WTC11 (cell line): ENCODE measurements around the gene NPAS2.

Experiments used
- ETV6 ChIP-seq: sonication (generic); formaldehyde crosslinking; IDR thresholded peaks from 2 replicates; pipeline ENCODE4 v1.8.1; 2022; ENCODE audit warnings: mild to moderate bottlenecking, missing genetic modification reagents
- SMAD3 ChIP-seq: sonication (generic); formaldehyde crosslinking; IDR thresholded peaks from 2 replicates; pipeline ENCODE4 v1.8.0; 2022; ENCODE audit warnings: missing genetic modification reagents, mild to moderate bottlenecking, borderline replicate concordance
- ZNF138 ChIP-seq: sonication (generic); formaldehyde crosslinking; conservative IDR thresholded peaks from 2 replicates; pipeline ENCODE4 v1.8.1; 2022; ENCODE audit warnings: mild to moderate bottlenecking, moderate library complexity, missing genetic modification reagents
- ZNF232 ChIP-seq: sonication (generic); formaldehyde crosslinking; IDR thresholded peaks from 2 replicates; pipeline ENCODE4 v1.8.0; 2022; ENCODE audit warnings: mild to moderate bottlenecking, missing genetic modification reagents
- TF ChIP-seq, protein P1 (sequence below): fragments of 200-600 bp; IDR thresholded peaks from 2 replicates; pipeline ENCODE4 v1.8.0; 2022; ENCODE audit warnings: antibody characterized with exemption
- TF ChIP-seq, protein P2 (sequence below): sonication (generic); formaldehyde crosslinking; IDR thresholded peaks from 2 replicates; pipeline ENCODE4 v1.8.0; 2023; ENCODE audit warnings: missing genetic modification reagents
- TF ChIP-seq, protein P3 (sequence below): fragments of 250-450 bp; sonication (Bioruptor Pico); IDR thresholded peaks from 2 replicates; pipeline ENCODE4 v1.9.0; 2021; ENCODE audit warnings: mild to moderate bottlenecking

DNA sequence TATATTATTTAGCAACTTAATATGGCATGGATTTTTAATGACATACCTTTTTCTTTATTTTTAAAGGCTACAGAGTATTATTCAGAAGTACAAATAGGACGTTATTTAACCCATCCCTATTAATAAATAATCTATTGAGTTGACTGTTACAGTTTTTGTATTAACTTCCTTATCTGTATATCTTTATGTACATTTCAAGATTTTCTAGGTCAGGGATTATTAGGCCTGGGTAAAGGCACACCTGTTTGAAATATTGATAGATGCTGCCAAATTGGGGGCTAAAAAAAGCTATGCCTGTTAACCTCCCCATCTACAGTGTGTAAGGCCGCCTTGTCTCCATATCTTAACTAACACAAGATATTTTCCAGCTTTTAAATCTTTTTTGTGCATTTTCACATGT lies 6.6 kb downstream of the NPAS2 start:
- TF ChIP-seq ZNF232 (CRISPR knock-in tag) (no peak), SMAD3 (CRISPR knock-in tag) (no peak), ETV6 (no peak), ZNF138 (CRISPR knock-in tag) (no peak)
- TF ChIP-seq, protein P1, sequence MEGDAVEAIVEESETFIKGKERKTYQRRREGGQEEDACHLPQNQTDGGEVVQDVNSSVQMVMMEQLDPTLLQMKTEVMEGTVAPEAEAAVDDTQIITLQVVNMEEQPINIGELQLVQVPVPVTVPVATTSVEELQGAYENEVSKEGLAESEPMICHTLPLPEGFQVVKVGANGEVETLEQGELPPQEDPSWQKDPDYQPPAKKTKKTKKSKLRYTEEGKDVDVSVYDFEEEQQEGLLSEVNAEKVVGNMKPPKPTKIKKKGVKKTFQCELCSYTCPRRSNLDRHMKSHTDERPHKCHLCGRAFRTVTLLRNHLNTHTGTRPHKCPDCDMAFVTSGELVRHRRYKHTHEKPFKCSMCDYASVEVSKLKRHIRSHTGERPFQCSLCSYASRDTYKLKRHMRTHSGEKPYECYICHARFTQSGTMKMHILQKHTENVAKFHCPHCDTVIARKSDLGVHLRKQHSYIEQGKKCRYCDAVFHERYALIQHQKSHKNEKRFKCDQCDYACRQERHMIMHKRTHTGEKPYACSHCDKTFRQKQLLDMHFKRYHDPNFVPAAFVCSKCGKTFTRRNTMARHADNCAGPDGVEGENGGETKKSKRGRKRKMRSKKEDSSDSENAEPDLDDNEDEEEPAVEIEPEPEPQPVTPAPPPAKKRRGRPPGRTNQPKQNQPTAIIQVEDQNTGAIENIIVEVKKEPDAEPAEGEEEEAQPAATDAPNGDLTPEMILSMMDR, result no peak
- TF ChIP-seq, protein P2, sequence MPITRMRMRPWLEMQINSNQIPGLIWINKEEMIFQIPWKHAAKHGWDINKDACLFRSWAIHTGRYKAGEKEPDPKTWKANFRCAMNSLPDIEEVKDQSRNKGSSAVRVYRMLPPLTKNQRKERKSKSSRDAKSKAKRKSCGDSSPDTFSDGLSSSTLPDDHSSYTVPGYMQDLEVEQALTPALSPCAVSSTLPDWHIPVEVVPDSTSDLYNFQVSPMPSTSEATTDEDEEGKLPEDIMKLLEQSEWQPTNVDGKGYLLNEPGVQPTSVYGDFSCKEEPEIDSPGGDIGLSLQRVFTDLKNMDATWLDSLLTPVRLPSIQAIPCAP (CRISPR knock-in tag), result no peak
- TF ChIP-seq, protein P3, sequence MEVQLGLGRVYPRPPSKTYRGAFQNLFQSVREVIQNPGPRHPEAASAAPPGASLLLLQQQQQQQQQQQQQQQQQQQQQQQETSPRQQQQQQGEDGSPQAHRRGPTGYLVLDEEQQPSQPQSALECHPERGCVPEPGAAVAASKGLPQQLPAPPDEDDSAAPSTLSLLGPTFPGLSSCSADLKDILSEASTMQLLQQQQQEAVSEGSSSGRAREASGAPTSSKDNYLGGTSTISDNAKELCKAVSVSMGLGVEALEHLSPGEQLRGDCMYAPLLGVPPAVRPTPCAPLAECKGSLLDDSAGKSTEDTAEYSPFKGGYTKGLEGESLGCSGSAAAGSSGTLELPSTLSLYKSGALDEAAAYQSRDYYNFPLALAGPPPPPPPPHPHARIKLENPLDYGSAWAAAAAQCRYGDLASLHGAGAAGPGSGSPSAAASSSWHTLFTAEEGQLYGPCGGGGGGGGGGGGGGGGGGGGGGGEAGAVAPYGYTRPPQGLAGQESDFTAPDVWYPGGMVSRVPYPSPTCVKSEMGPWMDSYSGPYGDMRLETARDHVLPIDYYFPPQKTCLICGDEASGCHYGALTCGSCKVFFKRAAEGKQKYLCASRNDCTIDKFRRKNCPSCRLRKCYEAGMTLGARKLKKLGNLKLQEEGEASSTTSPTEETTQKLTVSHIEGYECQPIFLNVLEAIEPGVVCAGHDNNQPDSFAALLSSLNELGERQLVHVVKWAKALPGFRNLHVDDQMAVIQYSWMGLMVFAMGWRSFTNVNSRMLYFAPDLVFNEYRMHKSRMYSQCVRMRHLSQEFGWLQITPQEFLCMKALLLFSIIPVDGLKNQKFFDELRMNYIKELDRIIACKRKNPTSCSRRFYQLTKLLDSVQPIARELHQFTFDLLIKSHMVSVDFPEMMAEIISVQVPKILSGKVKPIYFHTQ (CRISPR knock-in tag), result no peak
